Upper lobe of left lung (tissue), 4 donors: ENCODE results near the gene RFXANK.

Experiments
- EP300 ChIP-seq, 4 donors: sonication (generic); formaldehyde crosslinking; IDR thresholded peaks; one replicate each; pipeline ENCODE4 v1.5.1; 2017; ENCODE audit warnings: antibody characterized with exemption in 4 of 4, control low read depth in 2 of 4
- POLR2A ChIP-seq, 4 donors: fragments of 450-650 bp; IDR thresholded peaks; one replicate each; pipeline ENCODE4 v1.5.1; 2016 to 2017; ENCODE audit warnings: antibody characterized with exemption in 4 of 4, mild to moderate bottlenecking in 2 of 4
- POLR2AphosphoS5 ChIP-seq, 2 donors: sonication (generic); formaldehyde crosslinking; IDR thresholded peaks; one replicate each; pipeline ENCODE4 v1.5.1; 2017; ENCODE audit warnings: antibody characterized with exemption in 2 of 2
- TF ChIP-seq, protein P1 (sequence below), 6 experiments: fragments of 450-650 bp in 4 of 6; fragments of 200-600 bp in 2 of 6; sonication (generic) in 2 of 6; IDR thresholded peaks; one replicate each; pipeline ENCODE4 v1.5.1; 2016 to 2019; ENCODE audit warnings: antibody characterized with exemption in 6 of 6

DNA sequence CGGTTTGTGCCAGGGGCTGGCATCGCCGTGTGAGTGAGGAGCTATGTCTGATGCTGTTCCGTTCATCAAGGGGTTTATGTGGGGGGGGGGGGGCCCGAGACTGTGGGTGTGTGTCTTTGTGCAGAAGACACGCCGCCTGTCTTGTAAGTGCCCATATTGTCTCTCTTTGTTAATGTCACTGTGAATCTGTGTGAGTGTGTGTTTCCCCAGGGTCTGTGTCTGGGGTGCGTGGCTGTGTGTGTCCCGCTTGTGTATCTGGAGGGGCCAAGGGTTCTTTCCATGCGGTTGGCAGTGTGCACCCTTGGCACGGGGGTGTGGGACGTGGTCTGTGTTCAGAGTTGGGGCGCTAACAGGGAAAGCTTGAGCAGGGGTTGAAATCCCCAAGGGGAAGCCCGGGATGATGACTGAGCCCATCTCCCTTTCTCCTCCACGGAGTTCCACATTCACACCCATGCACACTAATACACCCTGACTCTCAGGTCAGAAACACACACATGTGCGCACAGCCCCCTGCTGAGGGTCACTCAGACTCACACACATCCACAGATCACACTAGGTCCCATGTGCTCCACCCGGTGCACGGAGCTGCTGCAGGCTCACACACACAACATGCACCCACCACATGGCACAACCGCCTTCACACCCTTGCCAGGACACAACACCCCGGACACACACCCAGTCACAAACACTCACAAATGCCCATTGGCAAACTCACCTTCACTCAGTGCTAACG is 21.5 kb downstream of the RFXANK start:
- TF ChIP-seq, protein P1, sequence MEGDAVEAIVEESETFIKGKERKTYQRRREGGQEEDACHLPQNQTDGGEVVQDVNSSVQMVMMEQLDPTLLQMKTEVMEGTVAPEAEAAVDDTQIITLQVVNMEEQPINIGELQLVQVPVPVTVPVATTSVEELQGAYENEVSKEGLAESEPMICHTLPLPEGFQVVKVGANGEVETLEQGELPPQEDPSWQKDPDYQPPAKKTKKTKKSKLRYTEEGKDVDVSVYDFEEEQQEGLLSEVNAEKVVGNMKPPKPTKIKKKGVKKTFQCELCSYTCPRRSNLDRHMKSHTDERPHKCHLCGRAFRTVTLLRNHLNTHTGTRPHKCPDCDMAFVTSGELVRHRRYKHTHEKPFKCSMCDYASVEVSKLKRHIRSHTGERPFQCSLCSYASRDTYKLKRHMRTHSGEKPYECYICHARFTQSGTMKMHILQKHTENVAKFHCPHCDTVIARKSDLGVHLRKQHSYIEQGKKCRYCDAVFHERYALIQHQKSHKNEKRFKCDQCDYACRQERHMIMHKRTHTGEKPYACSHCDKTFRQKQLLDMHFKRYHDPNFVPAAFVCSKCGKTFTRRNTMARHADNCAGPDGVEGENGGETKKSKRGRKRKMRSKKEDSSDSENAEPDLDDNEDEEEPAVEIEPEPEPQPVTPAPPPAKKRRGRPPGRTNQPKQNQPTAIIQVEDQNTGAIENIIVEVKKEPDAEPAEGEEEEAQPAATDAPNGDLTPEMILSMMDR (IDR thresholded peaks at IDR 0.05), result no peak
- no peak for TF ChIP-seq EP300 (IDR thresholded peaks at IDR 0.05)
- TF ChIP-seq POLR2AphosphoS5 (IDR thresholded peaks at IDR 0.05), result no peak
- no peak for TF ChIP-seq POLR2A (IDR thresholded peaks at IDR 0.05)
